Measurements from ENCODE around the gene ISL2. TPM values are rescaled to one million over a fixed set of nuclear protein-coding genes. Genes with fewer than 3 reads are reported as not detected.
A peak's percentile ranks its signal among the peaks of the same experiment; 100 is the strongest.

Gene ISL2
- total RNA-seq, 6 experiments from 2014 or later, result 3.7 to 6.6 (median 5.0) TPM

GRCh38 chr15:76344893-76345582 lies 8.5 kb downstream of the ISL2 start:
- TF ChIP-seq CTCF (IDR thresholded peaks at IDR 0.05), result no peak
- H3K36me3 Mint-ChIP-seq (ENCODE audit: low read depth), result peaks cover 13% of the 10 kb centered on the region
- DNase-seq, result no peak
- peak overlapping the region; percentile 65 for H3K4me3 Mint-ChIP-seq
- H3K27ac Mint-ChIP-seq, result peak overlapping the region; percentile 13
- no peaks in the 10 kb centered on the region for H3K9me3 Mint-ChIP-seq
- H3K27me3 Mint-ChIP-seq (ENCODE audit: insufficient read depth), result no peaks in the 10 kb centered on the region; the same call in 1 of the 2 replicates
- peaks cover 37% of the 10 kb centered on the region for H3K4me1 Mint-ChIP-seq (ENCODE audit: low read depth)

GRCh38 chr15:76345583-76345879 lies 9.0 kb downstream of the ISL2 start:
- no peaks in the 10 kb centered on the region; the same call in 1 of the 2 replicates for H3K27me3 Mint-ChIP-seq (ENCODE audit: insufficient read depth)
- TF ChIP-seq CTCF (IDR thresholded peaks at IDR 0.05), result no peak
- no peaks in the 10 kb centered on the region for H3K9me3 Mint-ChIP-seq

GRCh38 chr15:76345880-76346668 lies 9.5 kb downstream of the ISL2 start:
- Mint-ChIP-seq H3K27me3 (ENCODE audit: insufficient read depth) (no peaks in the 10 kb centered on the region; the same call in 1 of the 2 replicates), H3K27ac (peak overlapping the region; percentile 38; the same call in 1 of the 2 replicates), H3K4me3 (peak overlapping the region; percentile 65), H3K9me3 (no peaks in the 10 kb centered on the region), H3K4me1 (ENCODE audit: low read depth) (peaks cover 36% of the 10 kb centered on the region), H3K36me3 (ENCODE audit: low read depth) (peaks cover 8% of the 10 kb centered on the region; the same call in 1 of the 2 replicates)
- DNase-seq, result no peak
- TF ChIP-seq CTCF (IDR thresholded peaks at IDR 0.05), result no peak

More at GRCh38 chr15:76345583-76345879, 9.0 kb downstream of the ISL2 start:
- Mint-ChIP-seq H3K36me3 (ENCODE audit: low read depth) (peaks cover 8% of the 10 kb centered on the region; the same call in 1 of the 2 replicates), H3K4me3 (peak overlapping the region; percentile 65), H3K27ac (peak overlapping the region; percentile 13; the same call in 1 of the 2 replicates), H3K4me1 (ENCODE audit: low read depth) (peaks cover 36% of the 10 kb centered on the region)
- DNase-seq, result no peak

- TF ChIP-seq CTCF (IDR thresholded peaks at IDR 0.05), result no peak
- H3K4me1 Mint-ChIP-seq (ENCODE audit: low read depth), result peaks cover 36% of the 10 kb centered on the region
- peak overlapping the region; percentile 65 for H3K4me3 Mint-ChIP-seq
- H3K36me3 Mint-ChIP-seq (ENCODE audit: low read depth), result peaks cover 4% of the 10 kb centered on the region; the same call in 1 of the 2 replicates
- no peaks in the 10 kb centered on the region for H3K9me3 Mint-ChIP-seq
- DNase-seq, result peak; percentile 88
- H3K27ac Mint-ChIP-seq, result peak overlapping the region; percentile 71
- no peaks in the 10 kb centered on the region; the same call in 1 of the 2 replicates for H3K27me3 Mint-ChIP-seq (ENCODE audit: insufficient read depth)
These were observed 10.3 kb downstream of the ISL2 start for GRCh38 chr15:76346669-76347481.

GRCh38 chr15:76347482-76348055 lies 11.0 kb downstream of the ISL2 start:
- DNase-seq, result peak; percentile 57
- TF ChIP-seq CTCF (IDR thresholded peaks at IDR 0.05), result no peak
- Mint-ChIP-seq H3K9me3 (no peaks in the 10 kb centered on the region), H3K4me1 (ENCODE audit: low read depth) (peaks cover 36% of the 10 kb centered on the region), H3K27me3 (ENCODE audit: insufficient read depth) (no peaks in the 10 kb centered on the region; the same call in 1 of the 2 replicates), H3K4me3 (peak overlapping the region; percentile 65), H3K27ac (no peak overlapping the region; the same call in none of the 2 replicates), H3K36me3 (ENCODE audit: low read depth) (no peaks in the 10 kb centered on the region)
